SU-DHL-6 (cell line): ENCODE data around the gene EFNA5.

Experiments
- EZH2phosphoT487 ChIP-seq: fragments of 200-600 bp; sonication (generic), shearing (Covaris generic); conservative IDR thresholded peaks from 2 replicates; pipeline ENCODE4 v1.6.1; 2018; ENCODE audit warnings: mild to moderate bottlenecking, antibody characterized with exemption, low read length, moderate library complexity, mixed read lengths
- TF ChIP-seq, protein P1 (sequence below): fragments of 200-600 bp; sonication (generic); IDR thresholded peaks from one replicate; pipeline ENCODE4 v1.5.1; 2017; ENCODE audit warnings: antibody characterized with exemption, mild to moderate bottlenecking, low read length, moderate library complexity; ENCODE audit not compliant: insufficient read depth, poor library complexity, severe bottlenecking

- TF ChIP-seq, protein P1, sequence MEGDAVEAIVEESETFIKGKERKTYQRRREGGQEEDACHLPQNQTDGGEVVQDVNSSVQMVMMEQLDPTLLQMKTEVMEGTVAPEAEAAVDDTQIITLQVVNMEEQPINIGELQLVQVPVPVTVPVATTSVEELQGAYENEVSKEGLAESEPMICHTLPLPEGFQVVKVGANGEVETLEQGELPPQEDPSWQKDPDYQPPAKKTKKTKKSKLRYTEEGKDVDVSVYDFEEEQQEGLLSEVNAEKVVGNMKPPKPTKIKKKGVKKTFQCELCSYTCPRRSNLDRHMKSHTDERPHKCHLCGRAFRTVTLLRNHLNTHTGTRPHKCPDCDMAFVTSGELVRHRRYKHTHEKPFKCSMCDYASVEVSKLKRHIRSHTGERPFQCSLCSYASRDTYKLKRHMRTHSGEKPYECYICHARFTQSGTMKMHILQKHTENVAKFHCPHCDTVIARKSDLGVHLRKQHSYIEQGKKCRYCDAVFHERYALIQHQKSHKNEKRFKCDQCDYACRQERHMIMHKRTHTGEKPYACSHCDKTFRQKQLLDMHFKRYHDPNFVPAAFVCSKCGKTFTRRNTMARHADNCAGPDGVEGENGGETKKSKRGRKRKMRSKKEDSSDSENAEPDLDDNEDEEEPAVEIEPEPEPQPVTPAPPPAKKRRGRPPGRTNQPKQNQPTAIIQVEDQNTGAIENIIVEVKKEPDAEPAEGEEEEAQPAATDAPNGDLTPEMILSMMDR: no peak
- TF ChIP-seq EZH2phosphoT487: no peak
Measured at GRCh38 chr5:107605596-107606125, 65.1 kb downstream of the EFNA5 start.
